Loucy (cell line): ENCODE data around the gene SLC2A4RG.

Experiments
- H2AFZ ChIP-seq: fragments of 200-600 bp; sonication (generic); 2 replicates; pipeline ENCODE4 v1.6.0; 2016; ENCODE audit warnings: antibody characterized with exemption, mild to moderate bottlenecking, low read length, moderate library complexity
- H3F3A ChIP-seq: fragments of 200-600 bp; 2 replicates; pipeline ENCODE4 v1.6.0; 2016; ENCODE audit warnings: antibody characterized with exemption, low read depth, mild to moderate bottlenecking
- H3K27me3 ChIP-seq: fragments of 200-600 bp; sonication (generic); 2 replicates; pipeline ENCODE4 v1.6.1; 2014; ENCODE audit warnings: low read length, mild to moderate bottlenecking; ENCODE audit not compliant: insufficient read depth, poor library complexity, severe bottlenecking
- H3K36me3 ChIP-seq: fragments of 200-600 bp; sonication (generic); 2 replicates; pipeline ENCODE4 v1.6.1; 2016; ENCODE audit warnings: low read length; ENCODE audit not compliant: insufficient read depth
- H3K4me1 ChIP-seq: fragments of 200-600 bp; sonication (generic); 2 replicates; pipeline ENCODE4 v1.5.1; 2014; ENCODE audit warnings: low read length, mild to moderate bottlenecking; ENCODE audit not compliant: insufficient read depth, poor library complexity, severe bottlenecking
- H3K4me2 ChIP-seq: fragments of 200-600 bp; sonication (generic); 2 replicates; pipeline ENCODE4 v1.6.0; 2014; ENCODE audit warnings: antibody characterized with exemption, low read length, low read depth, mild to moderate bottlenecking; ENCODE audit not compliant: poor library complexity, severe bottlenecking
- H3K4me3 ChIP-seq: fragments of 200-600 bp; sonication (generic); 2 replicates; pipeline ENCODE4 v1.5.1; 2014; ENCODE audit warnings: low read length, mild to moderate bottlenecking, mixed read lengths; ENCODE audit not compliant: poor library complexity, severe bottlenecking
- H3K79me2 ChIP-seq: fragments of 200-600 bp; sonication (generic); 2 replicates; pipeline ENCODE4 v1.6.1; 2014; ENCODE audit warnings: low read length; ENCODE audit not compliant: insufficient read depth
- H3K9ac ChIP-seq: fragments of 200-600 bp; sonication (generic); 2 replicates; pipeline ENCODE4 v1.6.0; 2014; ENCODE audit warnings: mild to moderate bottlenecking, low read depth, low read length, moderate library complexity; ENCODE audit not compliant: poor library complexity, severe bottlenecking
- H3K9me2 ChIP-seq: fragments of 200-600 bp; sonication (generic); replicated peaks from 2 replicates; pipeline ENCODE4 v1.6.1; 2016; ENCODE audit warnings: low read depth, low read length, mixed read lengths
- H3K9me3 ChIP-seq: fragments of 200-600 bp; sonication (generic); 2 replicates; pipeline ENCODE4 v1.6.1; 2014; ENCODE audit warnings: mild to moderate bottlenecking, antibody characterized with exemption, low read length, low read depth; ENCODE audit not compliant: insufficient read depth
- H4K20me1 ChIP-seq: fragments of 200-600 bp; sonication (generic); 2 replicates; pipeline ENCODE4 v1.6.0; 2014; ENCODE audit warnings: antibody characterized with exemption, low read length, mild to moderate bottlenecking; ENCODE audit not compliant: insufficient read depth, poor library complexity, severe bottlenecking
- EZH2phosphoT487 ChIP-seq: fragments of 200-600 bp; IDR thresholded peaks from 2 replicates; pipeline ENCODE4 v1.6.1; 2018; ENCODE audit warnings: antibody characterized with exemption, mild to moderate bottlenecking, moderate library complexity, borderline replicate concordance
- TF ChIP-seq, protein P1 (sequence below): fragments of 200-600 bp; sonication (generic); conservative IDR thresholded peaks from 2 replicates; pipeline ENCODE4 v1.5.1; 2014; ENCODE audit warnings: mild to moderate bottlenecking, antibody characterized with exemption, low read length

The SLC2A4RG gene

DNA sequence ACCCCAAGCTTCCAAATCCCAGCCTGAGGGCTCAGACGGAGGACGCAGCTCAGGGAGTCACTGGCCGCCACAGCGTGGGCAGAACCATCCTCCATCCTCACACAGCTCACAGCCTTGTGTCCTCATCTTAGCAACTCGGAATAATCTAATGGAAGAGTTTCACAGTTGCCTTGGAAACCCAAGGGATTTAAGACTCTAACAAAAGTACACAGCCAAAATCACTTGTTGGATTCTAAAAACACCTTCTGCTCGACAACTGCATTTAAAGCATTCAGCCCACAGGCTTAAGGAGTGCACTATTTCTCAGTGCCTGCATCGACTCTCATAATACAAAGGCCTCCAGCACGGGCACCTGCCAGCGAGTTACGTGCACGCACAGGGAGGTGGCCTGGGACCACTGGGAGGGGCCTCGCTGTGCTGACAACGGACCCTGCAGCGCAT lies 46.1 kb downstream of the SLC2A4RG start:
- no peaks in the 10 kb centered on the region for H3K9me2 ChIP-seq
- H3K79me2 ChIP-seq = no peaks in the 10 kb centered on the region
- no peak overlapping the region for H3K4me2 ChIP-seq
- no peaks in the 10 kb centered on the region for H4K20me1 ChIP-seq
- H3K27me3 ChIP-seq = no peaks in the 10 kb centered on the region
- TF ChIP-seq, protein P1, sequence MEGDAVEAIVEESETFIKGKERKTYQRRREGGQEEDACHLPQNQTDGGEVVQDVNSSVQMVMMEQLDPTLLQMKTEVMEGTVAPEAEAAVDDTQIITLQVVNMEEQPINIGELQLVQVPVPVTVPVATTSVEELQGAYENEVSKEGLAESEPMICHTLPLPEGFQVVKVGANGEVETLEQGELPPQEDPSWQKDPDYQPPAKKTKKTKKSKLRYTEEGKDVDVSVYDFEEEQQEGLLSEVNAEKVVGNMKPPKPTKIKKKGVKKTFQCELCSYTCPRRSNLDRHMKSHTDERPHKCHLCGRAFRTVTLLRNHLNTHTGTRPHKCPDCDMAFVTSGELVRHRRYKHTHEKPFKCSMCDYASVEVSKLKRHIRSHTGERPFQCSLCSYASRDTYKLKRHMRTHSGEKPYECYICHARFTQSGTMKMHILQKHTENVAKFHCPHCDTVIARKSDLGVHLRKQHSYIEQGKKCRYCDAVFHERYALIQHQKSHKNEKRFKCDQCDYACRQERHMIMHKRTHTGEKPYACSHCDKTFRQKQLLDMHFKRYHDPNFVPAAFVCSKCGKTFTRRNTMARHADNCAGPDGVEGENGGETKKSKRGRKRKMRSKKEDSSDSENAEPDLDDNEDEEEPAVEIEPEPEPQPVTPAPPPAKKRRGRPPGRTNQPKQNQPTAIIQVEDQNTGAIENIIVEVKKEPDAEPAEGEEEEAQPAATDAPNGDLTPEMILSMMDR = no peak
- TF ChIP-seq EZH2phosphoT487 = no peak
- H2AFZ ChIP-seq = no peak overlapping the region
- no peaks in the 10 kb centered on the region for H3K9me3 ChIP-seq
- H3K4me3 ChIP-seq = no peak overlapping the region
- no peaks in the 10 kb centered on the region for H3K4me1 ChIP-seq
- no peak overlapping the region for H3K9ac ChIP-seq
- H3K36me3 ChIP-seq = no peaks in the 10 kb centered on the region; the same call in 1 of the 2 replicates
- no peaks in the 10 kb centered on the region for H3F3A ChIP-seq

DNA sequence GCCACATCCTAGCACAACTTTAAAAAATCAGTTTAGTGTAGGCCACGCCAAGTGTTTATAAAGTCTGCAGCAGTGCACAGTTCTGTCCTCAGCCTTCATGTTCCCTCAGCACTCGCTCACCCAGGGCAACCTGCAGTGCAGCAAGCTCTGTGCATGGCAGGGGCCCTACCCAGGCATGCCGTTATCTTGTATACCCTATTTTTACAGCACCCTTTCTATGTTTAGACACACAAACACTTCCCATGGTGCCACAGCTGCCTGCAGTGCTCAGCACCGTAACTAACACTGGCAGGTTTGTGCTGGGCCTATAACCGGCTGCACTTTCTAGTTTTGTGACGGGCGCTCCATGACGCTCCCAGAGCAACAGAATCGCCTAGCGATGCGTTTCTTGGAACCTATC lies 47.7 kb downstream of the SLC2A4RG start:
- Histone ChIP-seq H3F3A (no peaks in the 10 kb centered on the region), H3K9me2 (no peaks in the 10 kb centered on the region), H3K36me3 (no peaks in the 10 kb centered on the region; the same call in 1 of the 2 replicates), H2AFZ (no peak overlapping the region), H3K4me1 (no peaks in the 10 kb centered on the region), H3K79me2 (no peaks in the 10 kb centered on the region), H4K20me1 (no peaks in the 10 kb centered on the region), H3K4me3 (no peak overlapping the region), H3K4me2 (no peak overlapping the region), H3K27me3 (no peaks in the 10 kb centered on the region), H3K9me3 (no peaks in the 10 kb centered on the region), H3K9ac (no peak overlapping the region)
- no peak for TF ChIP-seq EZH2phosphoT487
- TF ChIP-seq, protein P1 = no peak

DNA sequence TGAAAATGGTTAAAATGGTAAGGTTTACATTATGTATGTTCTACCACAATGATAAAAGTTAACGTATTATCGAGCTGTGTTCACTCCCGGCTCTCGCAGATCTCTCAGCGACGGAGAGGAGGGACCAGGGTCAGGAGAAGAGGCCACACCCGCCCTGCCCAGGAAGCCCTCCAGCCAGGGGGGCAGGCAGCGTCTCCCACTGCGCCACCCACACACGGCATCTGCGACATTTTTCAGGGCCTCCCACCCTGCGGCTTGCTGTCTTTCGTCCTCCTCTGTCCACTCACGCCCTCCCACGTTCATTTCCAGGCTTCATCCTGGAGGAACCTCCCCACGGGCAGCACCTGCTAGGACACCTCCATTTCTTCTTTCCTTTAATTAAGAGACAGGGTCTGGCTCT lies 48.2 kb downstream of the SLC2A4RG start:
- TF ChIP-seq, protein P1 = no peak
- no peak for TF ChIP-seq EZH2phosphoT487
- Histone ChIP-seq H3K9me2 (no peaks in the 10 kb centered on the region), H3K27me3 (no peaks in the 10 kb centered on the region)

More for the DNA sequence above, 48.2 kb downstream of the SLC2A4RG start:
- Histone ChIP-seq H4K20me1 (no peaks in the 10 kb centered on the region), H2AFZ (no peak overlapping the region), H3K4me3 (no peak overlapping the region), H3K4me2 (no peak overlapping the region), H3K4me1 (no peaks in the 10 kb centered on the region), H3K36me3 (no peaks in the 10 kb centered on the region; the same call in 1 of the 2 replicates), H3F3A (no peaks in the 10 kb centered on the region), H3K79me2 (no peaks in the 10 kb centered on the region), H3K9ac (no peak overlapping the region), H3K9me3 (no peaks in the 10 kb centered on the region)
